HPDE6-E6E7 (cell line): ENCODE data around the gene FOXN1.

Experiments used
- DNase-seq: peaks from one replicate; pipeline ENCODE4 v3.0.0; 2011; ENCODE audit warnings: missing footprints; ENCODE audit errors: extremely low spot score

The FOXN1 gene

DNA sequence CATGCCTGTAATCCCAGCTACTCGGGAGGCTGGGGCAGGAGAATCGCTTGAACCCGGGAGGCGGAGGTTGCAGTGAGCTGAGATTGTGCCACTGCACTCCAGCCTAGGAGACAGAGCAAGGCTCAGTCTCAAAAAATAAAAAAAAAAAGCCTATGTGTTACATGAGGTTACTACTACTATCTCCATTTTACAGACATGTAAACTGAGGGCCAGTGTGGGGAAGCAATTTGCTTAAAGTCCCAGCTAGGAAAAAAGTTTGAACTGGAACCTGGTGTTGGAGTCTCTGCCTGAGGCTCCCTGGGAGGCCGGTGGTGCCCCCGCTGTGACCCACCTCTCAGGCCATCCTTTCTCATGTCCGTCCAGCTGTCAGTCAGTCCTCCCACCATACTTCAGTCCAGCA is 28.2 kb upstream of the FOXN1 start:
- no peak for DNase-seq

DNA sequence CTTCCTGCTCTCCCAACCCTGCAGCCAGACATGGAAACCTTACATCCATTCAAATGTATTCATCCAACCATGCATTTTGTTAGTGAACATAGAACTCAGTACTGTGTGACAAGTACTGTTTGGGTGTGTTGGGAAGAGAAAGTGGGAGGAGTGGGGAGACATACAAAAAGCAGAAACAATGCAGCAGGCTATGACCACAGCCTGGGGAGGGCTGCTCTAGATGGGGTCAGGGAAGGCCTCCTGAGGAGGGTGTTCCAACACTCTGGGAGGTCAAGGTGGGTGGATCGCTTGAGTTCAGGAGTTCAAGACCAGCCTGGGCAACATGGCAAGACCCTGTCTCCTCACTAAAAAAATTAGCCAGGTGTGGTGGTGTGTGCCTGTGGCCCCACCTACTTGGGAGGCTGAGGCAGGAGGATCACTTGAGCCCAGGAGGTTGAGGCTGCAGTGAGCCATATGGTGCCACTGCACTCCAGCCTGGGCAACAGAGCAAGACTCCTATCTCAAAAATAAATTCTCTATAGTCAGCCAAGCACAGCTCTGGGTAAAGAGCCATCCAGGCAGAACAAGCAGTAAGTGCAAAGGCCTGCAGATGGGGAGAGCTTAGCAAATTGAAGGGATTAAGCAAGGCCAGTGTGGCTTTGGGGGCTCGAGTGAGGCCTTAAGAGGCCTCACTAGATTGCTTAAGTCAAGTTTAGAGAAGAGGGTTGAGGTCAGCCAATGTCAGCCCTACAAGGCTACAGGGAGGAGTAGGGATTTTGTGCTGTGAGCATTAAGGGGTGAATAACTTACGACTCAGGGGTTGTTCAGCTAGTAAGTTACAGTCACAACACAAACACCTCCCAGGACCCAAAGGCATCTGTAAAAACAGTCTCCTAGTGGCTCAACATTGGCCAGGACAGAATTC is 27.2 kb upstream of the FOXN1 start:
- DNase-seq: no peak

DNA sequence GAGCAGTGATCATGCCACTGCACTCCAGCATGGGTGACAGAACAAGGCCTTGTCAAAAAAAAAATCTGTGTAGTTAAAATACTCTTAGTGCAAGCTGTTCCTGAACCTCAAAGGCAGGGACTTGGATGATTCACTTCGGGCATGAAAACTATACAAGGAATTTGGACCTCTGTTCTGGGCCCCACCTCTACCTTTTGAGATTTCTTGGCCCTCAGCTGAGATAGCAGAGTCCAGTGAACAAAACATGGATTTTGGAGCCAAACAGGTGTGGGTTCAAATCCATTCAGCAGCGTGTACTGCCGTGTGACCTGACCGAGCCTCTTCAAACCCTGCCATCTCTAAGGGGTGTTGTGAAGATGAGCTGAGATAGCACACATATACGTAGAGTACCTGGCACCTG is 25.9 kb upstream of the FOXN1 start:
- no peak for DNase-seq

DNA sequence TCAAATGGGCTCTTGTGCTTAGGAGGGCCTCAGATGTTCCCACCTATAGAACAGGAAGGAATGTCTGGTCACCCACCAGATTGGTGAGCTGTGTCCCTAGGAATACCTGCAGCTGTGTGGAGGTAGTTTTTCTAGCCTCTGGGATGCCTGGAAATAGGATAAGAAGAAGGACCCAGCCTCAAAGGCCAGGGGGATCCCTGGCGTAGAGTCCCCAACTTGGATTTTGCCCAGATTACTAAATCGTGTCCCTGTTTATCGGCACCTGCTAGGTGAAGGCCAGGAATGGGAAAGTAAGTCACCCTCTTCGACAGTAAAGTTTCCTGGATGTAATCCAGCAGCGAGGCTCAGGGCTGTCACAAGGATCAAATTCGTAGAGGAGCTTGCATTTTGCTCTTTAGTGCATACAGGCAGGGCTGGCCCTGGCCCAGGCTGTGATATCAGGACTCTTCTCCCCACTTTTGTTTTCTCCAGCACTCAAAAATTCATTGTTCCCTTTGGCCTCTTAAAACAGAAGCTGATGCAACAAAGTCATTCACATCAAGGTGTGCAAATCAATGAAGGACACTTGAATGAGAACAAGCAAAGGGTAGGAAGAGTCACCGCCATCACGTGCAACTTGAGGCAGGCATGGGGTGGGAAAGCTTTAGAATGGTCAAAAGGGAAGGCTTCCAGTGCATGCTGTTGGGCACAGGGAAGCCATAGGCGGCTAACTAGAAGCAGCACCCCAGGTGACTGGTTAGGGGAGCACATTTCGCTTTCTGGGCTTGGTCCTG is 25.2 kb upstream of the FOXN1 start:
- no peak for DNase-seq

DNA sequence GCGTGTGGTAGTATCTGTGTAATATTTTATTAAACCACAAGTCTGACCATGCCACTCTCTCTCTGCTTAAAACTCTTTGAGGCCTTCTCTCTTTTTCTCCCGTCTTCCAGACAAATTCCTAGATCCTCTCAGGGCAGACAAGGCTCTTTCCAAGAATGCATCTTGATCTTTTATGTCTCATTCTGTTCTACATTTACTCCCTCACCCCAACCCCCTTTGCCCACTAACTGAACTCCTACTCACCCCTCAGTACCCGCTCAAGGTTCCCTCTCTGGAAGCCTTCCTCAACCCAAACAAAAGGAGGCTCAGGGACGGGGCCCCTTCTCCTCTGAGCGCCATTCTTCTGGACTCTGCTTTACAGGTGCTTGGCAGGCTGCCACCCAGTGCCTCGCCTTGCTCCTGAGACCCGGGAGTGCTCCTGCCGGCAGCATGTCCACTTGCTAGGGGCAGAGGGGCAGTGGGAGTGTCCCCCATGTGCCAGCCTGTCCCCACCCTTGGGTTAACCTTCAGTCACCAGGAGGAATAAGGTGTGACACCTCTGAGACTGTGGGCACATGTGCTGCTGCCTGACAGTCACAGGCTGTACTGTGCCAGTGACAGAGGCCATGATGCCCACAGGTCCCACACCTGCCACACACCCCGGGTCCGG is 23.5 kb upstream of the FOXN1 start:
- DNase-seq: no peak

DNA sequence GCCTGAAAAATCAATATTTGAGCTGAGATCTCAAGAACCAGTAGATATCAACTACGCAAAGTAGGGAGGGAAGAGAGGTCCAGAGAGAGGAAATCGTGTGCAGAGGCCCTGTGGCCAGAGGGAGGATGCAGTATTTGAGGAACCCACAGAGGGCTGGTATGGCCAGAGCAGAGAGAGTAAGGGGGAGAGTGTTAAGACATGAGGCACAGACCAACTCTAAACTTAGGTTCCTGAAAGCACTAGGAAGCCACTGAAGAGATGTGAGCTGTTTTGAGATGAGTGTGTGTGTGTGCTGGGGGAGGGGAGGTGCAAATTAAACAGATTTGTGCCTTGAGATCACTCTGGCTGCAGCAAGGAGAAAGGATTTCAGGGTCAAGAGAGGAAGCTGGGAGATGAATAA is 21.9 kb upstream of the FOXN1 start:
- no peak for DNase-seq

DNA sequence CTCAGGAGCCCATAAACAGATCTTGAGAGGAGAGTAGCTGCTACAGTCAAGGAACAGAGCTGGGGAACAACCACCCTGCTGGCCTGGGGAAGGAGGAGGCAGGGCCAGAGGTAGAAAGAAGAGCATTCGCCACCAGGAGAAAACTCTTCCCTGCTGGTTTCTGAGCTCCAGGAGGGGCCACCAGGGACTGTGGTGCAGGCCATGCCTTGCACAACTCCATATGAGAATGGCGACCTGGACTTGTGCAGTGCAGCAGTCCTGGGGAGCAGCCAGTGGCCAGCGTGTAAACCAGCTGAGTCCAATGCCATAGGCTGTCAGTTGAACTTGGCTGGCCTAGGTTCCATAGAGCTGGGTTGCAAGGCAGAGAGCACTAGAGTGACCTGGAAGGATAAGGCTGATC is 21.1 kb upstream of the FOXN1 start:
- DNase-seq: no peak

DNA sequence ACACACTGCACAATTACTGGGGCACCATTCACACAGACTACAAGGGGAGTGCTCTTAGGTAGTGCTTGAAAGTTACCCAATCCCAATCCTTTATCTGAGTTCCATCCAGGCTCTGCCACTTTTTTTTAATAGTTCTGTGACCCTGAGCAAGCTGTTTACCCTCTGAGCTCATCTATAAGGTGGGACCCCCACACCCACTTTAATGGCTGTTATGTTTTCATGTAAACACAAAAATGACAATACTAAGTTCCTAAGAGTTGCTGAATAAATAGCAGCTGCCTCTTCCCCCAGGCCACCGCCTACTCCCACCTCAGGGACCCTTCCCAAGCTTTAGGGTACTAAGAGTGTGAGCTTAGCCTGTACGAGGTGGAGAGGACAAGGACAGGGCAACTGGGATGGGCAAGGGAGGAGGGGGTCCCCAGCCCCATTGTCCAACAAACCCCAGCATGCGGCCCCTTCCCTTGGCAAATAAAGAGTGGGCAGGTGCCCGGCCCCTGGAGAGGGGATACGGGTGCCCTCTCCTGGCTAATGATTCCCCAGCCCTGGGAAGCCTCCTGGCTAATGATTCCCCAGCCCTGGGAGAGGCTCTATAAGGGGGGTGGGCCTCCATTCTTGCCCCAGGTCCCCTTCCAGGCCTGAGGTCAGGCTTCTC is 18.1 kb upstream of the FOXN1 start:
- no peak for DNase-seq

DNA sequence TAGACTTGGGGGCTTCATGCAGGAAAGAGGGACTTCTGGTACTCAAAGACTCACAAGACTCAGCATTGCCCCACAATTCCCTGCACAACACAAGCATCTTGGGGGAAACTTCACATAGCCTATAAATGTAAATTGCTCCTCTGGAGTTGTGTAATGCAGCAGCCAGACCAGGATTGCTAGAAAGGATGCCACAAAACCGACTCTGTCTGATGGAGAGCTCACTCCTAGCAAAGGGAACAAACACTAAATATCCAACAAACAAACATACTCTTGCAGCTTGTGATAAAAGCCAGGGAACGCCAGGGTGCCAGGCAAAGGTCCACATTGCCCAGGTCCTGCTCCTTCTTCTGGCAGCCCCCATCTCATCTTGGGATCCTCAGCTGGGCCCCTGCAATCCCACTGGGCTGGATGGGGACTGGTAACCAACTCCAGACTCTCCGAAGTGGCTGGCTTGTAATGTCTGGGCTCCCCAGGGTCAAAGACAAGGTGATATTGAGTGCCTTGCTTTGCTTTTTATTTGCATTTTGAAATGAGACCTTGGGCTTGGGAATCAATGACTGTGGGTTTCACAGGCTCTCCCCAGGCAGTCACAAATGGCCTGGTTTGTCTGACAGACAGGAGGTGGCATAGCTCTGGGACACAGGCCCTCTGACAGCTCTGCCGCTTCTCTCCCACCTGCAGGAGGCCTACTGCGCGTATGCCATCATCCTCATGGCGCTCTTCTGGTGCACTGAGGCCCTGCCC is 17.4 kb upstream of the FOXN1 start:
- no peak for DNase-seq

DNA sequence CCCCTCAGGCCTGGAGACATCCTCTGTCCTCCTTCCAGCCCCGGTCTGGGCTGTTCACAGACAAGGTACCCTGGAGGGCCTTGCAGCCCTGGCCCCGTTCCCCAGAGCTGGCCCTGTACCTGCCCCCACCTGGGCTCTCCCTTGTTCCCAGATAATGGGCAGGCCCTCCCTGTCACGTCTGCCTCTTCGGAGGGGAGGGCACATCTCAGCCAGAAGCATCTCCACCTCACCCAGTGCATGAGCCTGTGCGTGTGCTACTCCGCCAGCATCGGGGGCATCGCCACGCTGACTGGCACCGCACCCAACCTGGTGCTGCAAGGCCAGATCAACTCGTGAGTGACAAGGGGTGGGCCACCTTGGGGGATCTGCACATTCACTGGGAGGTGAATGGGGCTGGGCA is 14.9 kb upstream of the FOXN1 start:
- DNase-seq: no peak

DNA sequence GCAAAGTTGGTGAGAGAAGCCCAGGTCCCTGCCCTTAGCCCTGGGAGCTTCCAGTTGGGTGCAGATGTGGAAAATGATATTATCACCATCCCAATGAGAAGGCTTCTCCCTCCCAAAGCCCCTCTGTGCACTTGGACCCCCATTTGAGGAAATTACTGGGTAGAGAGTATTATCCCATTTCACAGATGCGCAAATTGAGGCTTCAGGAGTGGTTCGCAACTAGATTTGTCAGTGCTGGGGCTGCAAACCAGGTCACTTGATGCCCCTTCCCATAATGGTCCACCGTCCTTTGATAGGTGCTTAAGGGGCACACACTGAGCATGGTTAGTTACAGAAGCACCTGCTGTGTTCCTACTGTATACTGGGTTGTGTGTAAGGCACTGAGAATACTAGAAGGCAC is 14.3 kb upstream of the FOXN1 start:
- no peak for DNase-seq

DNA sequence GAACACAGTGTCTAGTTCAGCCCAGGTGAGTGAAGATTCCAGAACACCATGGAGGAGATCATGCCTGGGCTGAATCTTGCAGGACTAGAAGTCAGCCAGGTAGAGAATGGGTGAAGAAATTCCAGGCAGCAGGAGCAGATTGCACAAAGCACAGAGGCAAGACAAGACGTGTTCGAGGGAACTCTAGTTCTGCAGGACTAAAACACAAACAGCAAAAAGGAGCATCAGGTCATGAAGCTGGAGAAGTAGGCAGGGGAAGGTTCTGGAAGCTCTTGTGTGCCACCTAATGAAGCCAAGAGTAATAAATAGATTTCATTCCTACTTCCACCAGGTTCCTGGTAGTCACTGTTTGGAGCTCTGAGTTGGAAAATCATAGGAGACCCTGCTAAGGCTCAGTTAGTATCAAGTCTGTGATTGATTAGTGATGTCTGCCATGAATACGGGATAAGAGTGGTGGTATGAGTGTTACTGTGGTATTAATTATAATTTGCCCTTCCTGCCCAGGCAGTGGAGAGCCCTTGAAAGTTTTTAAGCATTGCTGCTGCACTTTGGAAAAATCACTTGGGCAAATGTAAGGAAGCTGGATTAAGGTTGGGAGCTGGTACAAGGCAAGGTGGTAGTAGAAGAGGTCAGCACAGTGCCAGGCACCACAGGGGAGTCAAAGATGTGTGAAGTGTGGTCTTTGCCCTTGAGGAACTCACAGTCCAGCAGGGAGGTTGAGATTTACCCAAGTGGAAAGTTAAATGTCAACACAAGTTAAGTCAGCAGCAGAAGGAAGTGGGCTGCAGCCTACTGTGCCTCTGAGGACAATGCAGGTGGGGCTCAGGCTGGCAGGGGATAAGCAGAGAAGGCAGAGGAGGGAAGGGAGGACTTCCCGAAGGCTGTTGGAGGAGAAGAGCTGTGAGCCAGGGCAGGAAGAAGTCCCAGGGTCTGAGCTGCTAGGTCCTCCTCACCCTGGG is 13.5 kb upstream of the FOXN1 start:
- peak; percentile 54 for DNase-seq

DNA sequence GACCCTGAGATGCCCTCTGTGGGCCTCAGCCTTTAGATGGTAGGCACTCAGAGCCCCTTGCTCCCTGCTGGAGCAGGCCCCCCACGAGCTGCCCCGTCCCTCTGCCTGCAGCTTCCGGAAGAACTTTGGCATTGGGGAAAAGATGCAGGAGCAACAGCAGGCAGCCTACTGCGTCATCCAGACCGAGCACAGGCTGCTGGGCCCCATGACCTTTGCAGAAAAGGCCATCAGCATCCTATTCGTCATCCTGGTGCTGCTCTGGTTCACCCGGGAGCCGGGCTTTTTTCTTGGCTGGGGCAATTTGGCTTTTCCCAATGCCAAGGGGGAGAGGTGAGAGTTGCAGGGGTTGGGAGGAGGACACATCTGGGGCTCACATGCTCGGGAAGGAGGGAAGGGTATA is 12.7 kb upstream of the FOXN1 start:
- DNase-seq: no peak

DNA sequence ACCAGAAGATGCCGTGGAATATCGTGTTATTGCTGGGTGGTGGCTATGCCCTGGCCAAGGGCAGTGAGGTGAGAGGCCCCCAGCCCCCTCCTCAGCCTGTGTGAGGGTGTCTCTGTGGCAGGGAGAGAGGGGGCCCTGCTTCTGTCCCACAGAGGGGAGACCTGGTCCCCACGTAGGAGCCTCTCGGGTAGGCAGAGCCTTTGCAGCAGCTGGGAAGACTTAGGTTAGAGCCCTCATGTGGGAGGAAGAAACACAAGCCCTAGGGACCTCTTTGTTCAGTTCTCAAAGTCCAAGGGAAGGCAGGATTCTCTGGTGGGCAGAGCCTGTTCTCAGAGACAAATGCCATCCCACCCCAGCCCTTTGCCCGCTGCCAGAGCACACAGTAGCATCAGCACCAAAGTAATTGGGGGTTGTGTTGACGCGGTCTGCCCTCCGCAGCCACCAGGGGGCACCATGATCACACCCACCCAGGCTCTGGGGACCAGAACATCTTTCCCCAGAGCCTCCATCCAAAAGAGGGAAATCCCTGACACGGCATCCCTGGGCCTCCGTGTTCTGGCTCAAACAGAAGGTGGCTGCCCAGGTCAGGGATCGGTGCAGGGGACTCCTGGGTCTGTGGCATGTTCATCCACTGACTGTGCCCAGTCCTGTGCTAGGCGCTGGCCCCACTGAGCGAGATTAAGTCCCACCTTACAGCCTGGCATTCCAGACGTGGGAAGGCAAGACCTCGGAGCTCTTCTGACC is 11.5 kb upstream of the FOXN1 start:
- DNase-seq: peak; percentile 86

DNA sequence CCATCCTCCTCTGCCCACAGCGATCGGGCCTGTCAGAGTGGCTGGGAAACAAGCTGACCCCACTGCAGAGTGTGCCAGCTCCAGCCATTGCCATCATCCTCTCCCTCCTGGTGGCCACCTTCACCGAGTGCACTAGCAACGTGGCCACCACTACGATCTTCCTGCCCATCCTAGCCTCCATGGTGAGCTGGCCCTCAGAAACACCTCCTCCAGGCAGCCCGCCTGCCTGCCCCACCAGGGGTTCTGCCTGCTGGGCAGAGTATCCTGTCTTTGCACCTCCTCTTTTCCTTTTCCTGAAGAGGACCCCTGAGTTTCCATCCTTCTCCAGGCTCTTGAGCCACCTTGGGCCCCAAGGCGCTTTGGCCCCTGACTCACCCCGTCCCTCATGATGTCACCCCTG is 10.5 kb upstream of the FOXN1 start:
- no peak for DNase-seq

DNA sequence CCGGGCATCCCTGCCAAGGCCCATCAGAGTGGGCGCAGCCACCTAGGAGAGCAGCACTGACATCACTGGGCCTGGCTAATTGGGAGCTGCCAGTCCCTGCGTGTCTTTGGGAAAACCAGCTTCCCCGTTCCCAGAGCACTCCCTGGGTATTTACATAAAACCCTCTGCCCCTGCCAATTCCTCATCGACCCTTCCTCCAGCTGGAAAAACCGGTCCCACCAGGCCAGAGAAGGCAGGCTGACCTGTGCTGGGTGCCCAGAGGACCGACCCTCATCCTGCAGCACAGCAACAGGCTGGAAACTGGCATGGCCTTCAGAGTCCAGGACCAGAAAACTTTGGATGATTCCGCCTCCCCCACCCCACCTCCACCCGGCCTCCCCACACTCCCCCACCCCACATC is 8.2 kb upstream of the FOXN1 start:
- no peak for DNase-seq

DNA sequence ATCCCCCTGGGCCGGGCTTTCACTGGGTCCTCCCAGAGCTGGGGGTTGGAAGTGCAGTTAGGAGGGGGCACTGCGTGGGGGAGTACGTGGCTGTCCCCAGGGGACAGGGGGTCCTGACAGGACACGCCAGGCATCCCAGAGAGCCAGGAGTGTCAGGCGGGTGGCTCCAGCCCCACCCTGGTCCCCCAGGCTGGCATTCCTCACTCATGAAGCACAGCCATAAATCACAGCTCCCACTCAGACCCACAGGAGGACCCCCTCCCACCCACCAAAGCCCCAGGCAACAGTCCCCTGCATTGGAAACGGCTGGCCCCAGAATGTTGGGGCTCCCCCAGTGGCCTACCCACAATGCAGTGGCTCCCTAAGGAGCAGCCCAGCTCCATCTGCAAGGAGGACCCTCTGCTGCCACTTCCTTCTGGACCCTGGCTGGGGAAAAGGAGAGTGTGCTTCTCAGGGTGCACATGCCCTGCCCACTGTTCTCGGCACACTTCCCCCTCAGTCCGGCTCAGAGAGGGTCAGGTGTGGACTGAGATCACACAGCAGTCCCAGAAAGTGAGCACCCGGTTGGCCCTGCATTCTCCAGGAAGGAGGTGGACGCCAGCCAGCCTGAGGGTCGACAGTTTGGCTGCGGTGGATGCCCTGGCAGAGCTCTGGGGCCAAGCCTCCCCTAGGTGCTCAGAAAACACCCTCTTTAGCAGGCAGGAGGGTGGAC is 7.3 kb upstream of the FOXN1 start:
- no peak for DNase-seq

DNA sequence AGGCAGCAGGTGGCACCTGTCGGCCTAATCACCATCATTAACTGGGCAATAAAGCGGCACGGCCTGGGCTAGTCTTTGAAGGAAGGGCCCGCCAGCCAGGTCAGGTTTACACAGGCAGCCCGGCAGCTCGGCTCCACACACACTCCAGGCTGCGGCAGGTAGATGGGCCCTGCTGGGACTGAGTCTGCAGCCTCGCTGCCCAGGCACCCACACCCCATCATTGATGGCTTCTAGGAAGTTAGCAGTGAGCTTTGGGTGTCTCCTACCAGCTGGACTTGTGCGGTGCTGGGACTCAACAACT is 6.8 kb upstream of the FOXN1 start:
- no peak for DNase-seq

DNA sequence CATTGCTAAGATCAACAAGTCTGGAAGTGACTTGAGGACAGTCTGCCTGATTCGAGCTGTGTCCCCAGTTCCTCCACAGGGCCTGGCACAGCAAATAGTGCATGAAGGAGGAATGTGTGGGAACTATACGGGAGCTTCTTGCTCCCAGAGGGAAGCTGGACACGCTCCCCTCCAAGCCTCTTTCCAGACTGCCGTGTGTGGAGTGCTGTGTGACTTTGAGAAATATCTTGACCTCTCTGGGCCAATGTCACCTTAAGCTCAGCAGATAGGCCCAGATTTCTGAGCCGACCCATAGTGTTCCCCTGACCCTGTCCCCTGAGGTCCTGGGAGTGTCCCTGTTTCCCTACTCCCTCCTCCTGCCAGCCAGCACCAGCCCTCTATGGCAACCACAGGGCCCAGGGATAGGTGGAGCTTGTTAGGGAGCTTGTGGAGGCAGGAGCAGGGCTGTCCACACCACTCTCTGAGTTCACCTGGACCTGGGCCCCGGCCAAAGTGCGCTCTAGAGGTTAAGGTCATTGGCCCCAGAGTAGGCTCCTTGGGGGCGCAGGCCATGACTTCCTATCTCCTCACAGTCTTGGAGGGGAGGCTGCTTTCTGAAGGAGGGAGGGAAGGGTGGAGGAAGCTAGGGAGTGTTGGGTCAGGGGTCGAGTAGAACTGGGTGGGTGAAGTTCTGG is 6.3 kb upstream of the FOXN1 start:
- no peak for DNase-seq
